Measurements from ENCODE around the gene SVIL.
"Not testable (repeated sequence)": the region's sequence is repeated elsewhere in the genome, so short reads cannot be mapped to it uniquely, and the experiment has no call there.

The SVIL gene

GRCh38 chr10:29510483-29511157 is 124.2 kb downstream of the SVIL start:
- DNase-seq = not testable (repeated sequence)

DNA sequence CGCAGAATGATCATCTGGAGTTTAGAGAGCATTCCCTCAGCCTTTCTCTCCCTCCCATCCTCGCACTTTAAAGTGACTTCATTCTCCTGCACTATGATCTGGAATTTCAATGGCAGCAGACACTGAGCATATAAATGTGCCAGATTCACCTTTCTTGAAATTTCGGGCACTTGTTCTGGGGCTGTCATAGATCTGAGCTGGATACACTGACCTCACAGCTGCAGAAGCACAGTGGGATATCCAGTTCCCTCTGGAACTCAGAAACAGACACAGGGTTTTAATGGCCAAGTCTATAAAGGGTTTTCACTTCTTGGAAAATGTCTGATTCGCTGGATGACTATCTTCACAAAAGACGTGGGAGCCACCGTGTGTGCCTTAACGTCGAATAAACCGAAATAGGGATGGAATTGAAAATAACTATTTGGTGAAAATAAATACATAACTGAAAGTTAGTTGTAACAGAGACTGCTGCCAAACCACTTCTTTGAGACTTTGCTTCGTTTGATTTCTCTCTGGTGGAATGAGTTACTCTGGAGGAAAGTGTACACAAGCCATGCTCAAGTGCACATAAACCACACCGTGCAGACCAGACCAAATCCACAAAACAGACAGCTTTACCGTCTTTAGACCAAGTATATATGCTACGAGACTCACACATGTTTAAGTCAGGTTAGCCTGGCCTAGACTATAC is 126.1 kb downstream of the SVIL start:
- DNase-seq = no peak

DNA sequence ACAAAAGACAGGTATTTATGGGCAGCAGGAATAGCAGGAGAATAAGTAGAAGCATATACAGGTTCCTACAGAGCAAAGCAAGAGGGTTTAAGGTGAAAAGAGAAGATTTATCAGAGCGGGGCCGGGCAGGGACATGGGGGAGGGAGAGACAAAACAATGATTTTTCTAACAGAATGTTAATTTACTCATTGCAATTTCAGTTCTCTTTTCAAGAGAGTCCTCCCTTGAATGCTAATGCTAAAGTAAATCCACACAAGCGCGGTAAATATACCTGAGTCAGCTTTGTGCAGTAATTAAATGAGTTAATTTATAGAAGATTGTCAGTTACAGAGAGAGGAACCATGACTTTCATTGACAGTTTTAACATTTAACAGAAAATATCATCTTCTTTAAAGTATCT is 127.0 kb downstream of the SVIL start:
- not testable (repeated sequence) for DNase-seq

DNA sequence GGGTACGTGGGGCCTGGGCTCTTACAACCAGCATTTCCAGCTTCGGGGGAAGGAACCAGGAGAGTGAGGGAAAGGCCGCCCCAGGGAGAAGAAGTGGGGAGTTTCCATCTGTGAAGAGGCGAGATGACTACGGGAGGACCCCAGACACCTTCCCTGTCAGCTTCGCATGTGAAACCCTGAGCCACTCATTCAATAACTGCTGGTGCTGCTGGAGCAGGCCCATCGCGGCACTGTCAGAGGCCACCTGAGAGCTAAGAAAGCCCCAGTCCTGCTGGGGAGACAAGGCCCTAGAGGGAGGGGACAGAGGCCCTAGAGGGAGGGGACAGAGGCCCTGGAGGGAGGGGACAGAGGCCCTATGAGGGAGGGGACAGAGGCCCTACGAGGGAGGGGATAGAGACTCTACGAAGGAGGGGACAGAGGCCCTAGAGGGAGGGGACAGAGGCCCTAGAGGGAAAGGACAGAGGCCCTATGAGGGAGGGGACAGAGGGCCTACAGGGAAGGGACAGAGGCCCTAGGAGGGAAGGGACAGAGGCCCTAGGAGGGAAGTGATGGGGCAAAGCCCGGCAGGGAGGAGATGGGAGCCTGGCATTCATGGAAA is 128.3 kb downstream of the SVIL start:
- DNase-seq = not testable (repeated sequence)

GRCh38 chr10:29502351-29502750 is 132.4 kb downstream of the SVIL start:
- DNase-seq = no peak

DNA sequence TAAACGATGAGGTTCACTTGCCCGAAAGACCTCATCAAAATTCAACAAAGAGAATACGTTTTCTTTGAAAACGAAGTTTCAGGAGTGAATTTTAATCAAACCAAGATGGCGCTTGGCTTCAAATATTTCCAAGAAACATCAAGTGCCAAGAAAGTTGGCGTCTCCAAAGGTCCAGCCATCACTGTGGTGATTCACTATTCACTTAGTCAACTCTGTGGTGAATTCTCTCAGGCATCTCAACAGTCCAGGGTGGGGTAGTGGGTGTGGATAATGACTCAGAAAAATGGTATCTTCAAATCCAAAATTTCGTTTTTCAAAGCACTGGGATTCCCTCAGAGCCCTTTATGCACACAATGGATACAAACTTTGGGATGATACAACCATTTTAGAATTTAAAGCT is 133.1 kb downstream of the SVIL start:
- peak; percentile 31 for DNase-seq

GRCh38 chr10:29499993-29500537 is 134.7 kb downstream of the SVIL start:
- no peak for DNase-seq

DNA sequence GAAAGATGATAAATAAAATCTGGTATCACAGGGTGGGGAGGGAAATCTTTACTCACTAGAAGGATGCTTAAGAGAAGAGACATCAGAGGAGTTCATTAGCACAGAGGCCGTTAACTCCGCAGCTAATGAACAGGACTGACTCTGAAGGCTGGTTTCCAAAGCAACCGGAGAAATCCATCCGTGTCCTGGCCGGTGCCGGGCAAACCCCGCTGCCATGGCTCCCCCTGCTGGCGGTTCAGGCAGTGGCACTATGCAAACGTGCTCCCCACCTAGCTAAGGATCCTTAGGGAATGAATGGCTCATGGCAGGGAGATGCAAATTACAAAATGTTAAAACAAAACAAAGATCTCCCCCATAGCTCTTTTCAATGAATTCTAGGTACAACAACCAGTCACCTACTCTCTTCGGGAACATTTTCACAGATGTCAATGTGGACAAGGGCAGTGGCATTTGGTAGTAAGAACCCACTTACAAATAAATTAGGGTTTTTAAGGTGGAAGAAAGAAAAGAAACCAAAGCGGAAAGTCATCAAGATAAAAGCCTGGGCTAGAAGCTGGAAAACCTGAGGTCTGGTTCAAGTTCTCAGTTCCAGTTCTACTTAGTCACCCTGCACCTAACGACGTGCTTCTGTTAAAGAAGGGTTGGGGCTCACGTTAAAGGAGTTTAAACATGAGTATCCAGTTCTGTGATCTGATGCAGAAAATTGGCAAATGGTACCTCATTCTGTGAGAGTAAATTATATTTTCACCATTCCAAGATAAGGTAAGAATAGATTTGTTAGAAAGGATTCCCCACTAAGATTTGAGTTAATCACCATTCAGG is 138.2 kb downstream of the SVIL start:
- peak; percentile 55 for DNase-seq

- no peak for DNase-seq
These were observed 139.4 kb downstream of the SVIL start for GRCh38 chr10:29495366-29495765.

DNA sequence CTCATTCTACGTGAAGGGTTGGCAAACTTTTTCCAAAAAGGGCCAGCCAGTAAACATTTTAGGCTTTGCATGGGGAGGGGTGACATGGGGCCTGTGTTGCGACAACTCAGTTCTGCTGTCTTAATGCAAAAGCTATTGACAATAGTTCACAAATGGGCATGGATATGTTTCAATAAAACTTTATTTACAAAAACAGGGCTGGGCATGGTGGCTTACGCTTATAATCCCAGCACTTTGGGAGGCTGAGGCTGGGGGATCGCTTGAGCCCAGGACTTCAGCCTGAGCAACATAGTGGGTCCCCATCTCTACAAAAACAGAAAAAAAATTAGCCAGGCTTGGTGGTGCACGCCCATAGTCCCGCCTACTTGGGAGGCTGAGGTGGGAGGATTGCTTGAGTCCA is 141.1 kb downstream of the SVIL start:
- no peak for DNase-seq

DNA sequence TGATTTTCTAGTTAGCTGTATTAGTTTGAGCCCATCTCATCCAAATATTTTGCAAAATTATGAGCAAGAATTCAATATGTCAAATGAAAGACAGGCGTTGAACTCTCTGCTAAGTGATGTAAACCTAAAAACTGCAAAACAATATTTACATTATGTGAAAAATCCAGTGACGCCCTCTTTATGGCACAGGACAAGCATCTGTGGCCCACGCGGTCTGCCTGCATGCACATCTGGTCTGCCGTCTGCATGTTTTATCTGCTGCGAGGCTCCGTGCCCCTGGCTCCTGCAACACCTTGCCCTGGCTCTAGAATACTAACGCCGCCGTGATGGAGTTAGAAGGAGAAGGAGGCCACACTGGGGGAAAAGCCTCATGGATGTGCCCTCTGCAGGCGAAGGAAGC is 142.0 kb downstream of the SVIL start:
- no peak for DNase-seq

GRCh38 chr10:29491918-29492317 is 142.9 kb downstream of the SVIL start:
- no peak for DNase-seq

GRCh38 chr10:29490781-29491280 is 143.9 kb downstream of the SVIL start:
- not testable (repeated sequence) for DNase-seq

DNA sequence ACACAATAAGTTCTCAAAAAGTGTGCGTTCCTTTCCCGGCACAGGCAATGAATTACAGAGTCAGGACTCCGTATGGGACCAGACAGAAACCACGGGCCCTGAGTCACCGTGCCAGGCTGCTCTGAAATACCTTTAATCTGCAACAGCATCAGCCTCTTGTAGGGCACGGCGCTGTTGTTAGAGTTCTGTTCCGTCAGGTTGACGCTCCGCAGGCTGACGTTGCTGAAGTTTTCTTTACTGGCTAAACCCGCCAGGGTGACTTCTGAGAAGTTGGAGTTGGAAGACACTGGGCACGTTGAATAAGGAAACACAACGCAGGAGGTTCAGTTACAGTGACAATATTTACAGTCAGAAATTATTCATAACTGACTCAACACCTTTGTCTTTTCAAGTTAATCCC is 146.3 kb downstream of the SVIL start:
- not testable (repeated sequence) for DNase-seq

GRCh38 chr10:29487884-29488266 is 146.9 kb downstream of the SVIL start:
- DNase-seq = not testable (repeated sequence)

DNA sequence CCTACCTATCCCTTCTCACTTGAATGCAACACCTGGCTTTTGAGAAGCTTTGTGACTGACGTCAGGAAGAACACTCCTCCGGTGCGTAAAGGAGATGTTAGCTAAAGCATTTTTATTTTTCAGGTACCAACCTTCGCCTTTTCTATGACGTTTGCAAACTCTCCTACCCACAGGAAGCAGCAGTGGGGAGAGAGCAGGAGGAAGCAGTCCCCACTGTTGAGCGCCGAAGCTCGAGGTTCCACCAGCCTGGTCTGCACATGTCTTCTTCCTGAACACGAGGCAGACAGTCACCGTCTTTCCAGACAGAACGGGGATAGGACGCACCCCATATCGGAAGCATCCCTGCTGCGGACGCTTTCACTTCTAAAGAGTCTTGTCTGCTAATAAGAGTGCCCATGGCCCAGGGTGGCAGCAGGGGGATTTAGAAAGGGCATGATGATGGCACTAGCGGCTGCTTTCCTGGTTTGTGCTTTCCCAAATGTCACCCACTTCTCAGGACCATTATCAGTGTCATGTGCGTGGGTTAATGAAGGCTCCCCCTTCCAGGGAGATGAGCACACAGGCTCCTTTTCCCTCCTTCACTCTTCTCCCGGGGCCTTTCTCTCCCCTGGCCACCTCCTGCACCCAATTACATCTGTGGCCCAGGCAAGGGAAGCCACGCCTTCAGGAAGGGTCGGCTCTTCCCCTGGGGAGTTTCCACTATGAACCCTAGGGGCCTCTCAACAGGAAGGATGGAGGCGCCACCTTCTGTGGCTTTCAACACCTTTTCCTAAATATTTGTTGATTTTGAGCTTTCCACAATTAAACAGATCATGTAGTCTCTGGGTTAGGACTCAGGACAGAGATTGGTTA is 147.5 kb downstream of the SVIL start:
- DNase-seq = not testable (repeated sequence)

GRCh38 chr10:29486433-29486832 is 148.3 kb downstream of the SVIL start:
- DNase-seq = no peak

DNA sequence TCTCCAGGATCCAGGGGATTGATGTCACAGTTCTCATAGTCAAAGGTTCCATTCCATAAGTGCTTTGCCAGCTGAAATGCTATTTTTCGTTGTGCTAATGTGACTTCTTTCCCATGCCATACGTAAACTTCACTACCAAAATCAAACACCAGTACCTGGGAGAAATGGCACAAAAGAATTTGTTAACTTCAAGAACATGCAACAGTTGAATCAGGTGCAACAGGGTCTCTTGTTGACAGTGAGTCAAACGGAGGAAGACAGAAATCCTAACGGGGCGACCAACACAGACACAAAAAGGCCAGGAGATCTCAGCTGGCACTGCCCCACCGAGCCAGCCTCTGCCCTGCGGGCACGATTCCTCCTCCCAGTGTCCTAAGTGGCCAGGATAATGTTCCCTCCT is 150.1 kb downstream of the SVIL start:
- DNase-seq = not testable (repeated sequence)

DNA sequence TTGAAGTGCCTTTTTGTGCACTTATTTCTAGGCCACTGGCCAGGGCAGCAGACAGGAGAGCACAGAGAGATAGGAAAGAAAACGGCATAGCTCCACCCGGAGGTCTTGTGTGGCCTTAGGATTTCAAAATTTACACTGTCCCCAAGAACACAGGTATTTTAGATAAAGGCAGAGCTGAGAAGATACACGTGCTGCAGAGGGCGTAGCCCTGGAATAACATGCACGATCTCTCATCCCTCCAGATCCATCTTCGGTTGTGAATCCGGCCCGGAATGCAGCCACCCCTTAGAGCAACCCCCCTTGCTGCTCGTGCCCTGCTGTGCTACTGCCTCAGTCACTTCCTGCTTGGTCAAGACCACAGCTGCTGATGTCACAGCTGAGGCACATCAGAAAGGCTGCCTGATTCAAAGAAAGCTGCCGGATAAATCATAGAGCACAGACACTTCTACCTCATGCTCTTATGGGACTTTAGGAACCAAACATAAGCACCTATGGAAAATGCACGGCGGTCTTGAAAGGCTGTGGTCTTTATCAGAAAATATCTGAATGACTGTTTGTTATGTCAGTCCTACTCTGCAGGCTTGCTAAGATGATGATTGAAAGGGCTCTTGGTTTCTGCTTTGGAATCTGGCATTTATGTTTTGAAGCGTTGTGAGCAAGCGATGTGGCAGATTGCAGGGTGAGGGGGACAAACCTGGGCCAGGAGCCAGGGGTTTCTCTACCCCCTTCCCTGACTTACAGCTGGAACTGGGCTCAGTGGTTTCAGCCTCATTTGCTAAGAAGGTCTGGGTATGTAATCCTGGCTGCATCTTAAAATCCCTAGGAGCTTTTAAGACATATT is 152.0 kb downstream of the SVIL start:
- DNase-seq = peak; percentile 16

DNA sequence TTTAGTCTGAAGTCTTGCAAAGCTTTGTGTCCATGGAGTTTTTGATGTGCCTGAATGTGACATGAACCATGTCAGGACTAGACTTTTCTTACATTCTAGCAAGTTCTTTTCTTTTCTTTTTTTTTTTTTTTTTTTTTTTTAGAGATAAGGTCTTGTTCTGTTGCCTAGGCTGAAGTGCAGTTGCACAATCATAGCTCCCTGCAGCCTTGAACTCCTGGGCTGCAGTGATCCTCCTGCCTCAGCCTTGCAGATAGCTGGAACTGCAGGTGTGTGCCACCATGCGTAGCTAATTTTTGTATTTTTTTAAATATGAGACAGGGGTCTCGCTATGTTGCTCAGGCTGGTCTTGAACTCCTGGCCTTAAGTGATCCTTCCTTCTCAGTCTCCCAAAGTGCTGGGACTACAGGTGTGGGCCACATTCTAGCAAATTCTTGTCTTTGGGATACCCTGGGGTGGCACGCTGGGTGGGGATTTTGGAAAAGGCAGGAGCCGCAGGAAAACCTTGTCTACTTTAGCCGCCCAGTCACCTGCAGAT is 152.8 kb downstream of the SVIL start:
- DNase-seq = no peak
